Liver (tissue), 9 donors: ENCODE results near the gene EVL. TPM values are rescaled to one million over a fixed set of nuclear protein-coding genes. Genes with fewer than 3 reads are reported as not detected.

Source experiments
- DNase-seq: peaks from one replicate; pipeline ENCODE4 v3.0.0-alpha.2; 2017; ENCODE audit warnings: low spot score
- H3K27ac ChIP-seq, 2 donors: one replicate each; pipeline ENCODE4 v1.7.0; 2013; ENCODE audit warnings: inconsistent platforms in 2 of 2, low read length in 2 of 2, control low read depth in 1 of 2, low read depth in 1 of 2, mild to moderate bottlenecking in 1 of 2
- H3K27me3 ChIP-seq, 4 donors: one replicate each; pipeline versions ENCODE4 v1.6.1 to v1.7.0; 2013; ENCODE audit warnings: low read length in 3 of 4, inconsistent platforms in 1 of 4, mild to moderate bottlenecking in 1 of 4, moderate library complexity in 1 of 4; ENCODE audit not compliant: control insufficient read depth in 4 of 4, insufficient read depth in 4 of 4
- H3K36me3 ChIP-seq, 4 donors: one replicate each; pipeline versions ENCODE4 v1.6.1 to v1.7.0; 2013; ENCODE audit warnings: low read length in 3 of 4, mild to moderate bottlenecking in 3 of 4, low read depth in 1 of 4, moderate library complexity in 1 of 4; ENCODE audit not compliant: control insufficient read depth in 4 of 4, insufficient read depth in 3 of 4
- H3K4me1 ChIP-seq, 4 donors: one replicate each; pipeline versions ENCODE4 v1.6.1 to v1.7.0; 2013; ENCODE audit warnings: low read length in 3 of 4, mild to moderate bottlenecking in 3 of 4, moderate library complexity in 1 of 4; ENCODE audit not compliant: control insufficient read depth in 4 of 4, insufficient read depth in 4 of 4
- H3K4me3 ChIP-seq, 3 donors: one replicate each; pipeline versions ENCODE4 v1.6.1 to v1.7.0; 2013; ENCODE audit warnings: low read length in 3 of 3, control low read depth in 1 of 3, low read depth in 1 of 3, mild to moderate bottlenecking in 1 of 3
- H3K9ac ChIP-seq, 2 donors: one replicate each; pipeline ENCODE4 v1.7.0; 2013; ENCODE audit warnings: low read length in 2 of 2, mild to moderate bottlenecking in 2 of 2, moderate library complexity in 2 of 2, control low read depth in 1 of 2, low read depth in 1 of 2
- H3K9me3 ChIP-seq, 4 donors: one replicate each; pipeline versions ENCODE4 v1.6.1 to v1.7.0; 2013; ENCODE audit warnings: low read length in 3 of 4; ENCODE audit not compliant: control insufficient read depth in 4 of 4
- ATF3 ChIP-seq: IDR thresholded peaks from 2 replicates; pipeline ENCODE4 v1.6.1; 2016; ENCODE audit warnings: antibody characterized with exemption
- CTCF ChIP-seq: fragments of 150-350 bp; IDR thresholded peaks from 2 replicates; pipeline ENCODE4 v1.5.1; 2017; ENCODE audit warnings: improper control_type of control experiment, low read depth, low read length; ENCODE audit not compliant: missing input control
- EGR1 ChIP-seq, 2 donors: IDR thresholded peaks; 2 replicates each; pipeline ENCODE4 v1.6.1; 2016 to 2018; ENCODE audit warnings: antibody characterized with exemption in 2 of 2, low read depth in 2 of 2
- FOXA1 ChIP-seq: IDR thresholded peaks from 2 replicates; pipeline ENCODE4 v1.6.1; 2016; ENCODE audit warnings: antibody characterized with exemption
- GABPA ChIP-seq, 2 donors: IDR thresholded peaks in 1 of 2; conservative IDR thresholded peaks in 1 of 2; 2 replicates each; pipeline ENCODE4 v1.6.1; 2016; ENCODE audit warnings: antibody characterized with exemption in 2 of 2, mild to moderate bottlenecking in 1 of 2, moderate library complexity in 1 of 2
- HNF4A ChIP-seq, 2 donors: conservative IDR thresholded peaks; 2 replicates each; pipeline ENCODE4 v1.6.1; 2016; ENCODE audit warnings: antibody characterized with exemption in 2 of 2, mild to moderate bottlenecking in 2 of 2
- HNF4G ChIP-seq: IDR thresholded peaks from 2 replicates; pipeline ENCODE4 v1.6.1; 2016; ENCODE audit warnings: antibody characterized with exemption
- JUND ChIP-seq, 2 donors: IDR thresholded peaks; 2 replicates each; pipeline ENCODE4 v1.6.1; 2016; ENCODE audit warnings: antibody characterized with exemption in 2 of 2
- MAX ChIP-seq: IDR thresholded peaks from 2 replicates; pipeline ENCODE4 v1.6.1; 2016; ENCODE audit warnings: antibody characterized with exemption
- NR2F2 ChIP-seq: IDR thresholded peaks from 2 replicates; pipeline ENCODE4 v1.6.1; 2016; ENCODE audit warnings: antibody characterized with exemption
- REST ChIP-seq: IDR thresholded peaks from 2 replicates; pipeline ENCODE4 v1.6.1; 2016; ENCODE audit warnings: antibody characterized with exemption, mild to moderate bottlenecking
- RXRA ChIP-seq, 2 donors: IDR thresholded peaks; 2 replicates each; pipeline ENCODE4 v1.6.1; 2017 to 2018; ENCODE audit warnings: antibody characterized with exemption in 2 of 2, mild to moderate bottlenecking in 1 of 2
- SP1 ChIP-seq: IDR thresholded peaks from 2 replicates; pipeline ENCODE4 v1.6.1; 2018; ENCODE audit warnings: antibody characterized with exemption, mild to moderate bottlenecking
- TAF1 ChIP-seq: conservative IDR thresholded peaks from 2 replicates; pipeline ENCODE4 v1.6.1; 2016; ENCODE audit warnings: antibody characterized with exemption, mild to moderate bottlenecking
- YY1 ChIP-seq: IDR thresholded peaks from 2 replicates; pipeline ENCODE4 v1.6.1; 2016; ENCODE audit warnings: antibody characterized with exemption, mild to moderate bottlenecking
- ZBTB33 ChIP-seq: IDR thresholded peaks from 2 replicates; pipeline ENCODE4 v1.6.1; 2016; ENCODE audit warnings: antibody characterized with exemption
- WGBS: extraction: QIAGEN DNeasy Blood & Tissue Kit; methylation state at CpG from one replicate; pipeline ENCODE4 v1.1.7; 2013; 5-methylcytosine and 5-hydroxymethylcytosine counted together
- polyA plus RNA-seq, 2 donors: library from polyadenylated mRNA; stranded (reverse) in 1 of 2; unstranded in 1 of 2; fragments of 200-250 nt in 1 of 2; fragments of >200 nt in 1 of 2; fragmentation: Nextera tagmentation in 1 of 2; extraction: Ambion mirVana in 1 of 2; gene quantifications; one replicate each; pipeline versions ENCODE4 v1.2.1 to v1.2.3, GENCODE V29; 2013 to 2015
- total RNA-seq, 2 donors: library from RNA; depleted of rRNA; stranded (reverse); fragments of >200 nt; gene quantifications; one replicate each; pipeline ENCODE4 v1.2.3, GENCODE V29; 2014
- donor health status: healthy.
- donor health status: healthy.
- donor health status: healthy.
- donor health status: healthy.
- donor health status: healthy.

Gene EVL
- total and polyA plus RNA-seq, 4 donors: 11.3 to 85.9 (median 33.9) TPM

GRCh38 chr14:100187247-100187833, 122.1 kb downstream of the EVL start:
- 83% methylated on average over 12 of the region's 12 CpGs for WGBS

GRCh38 chr14:100188392-100189030, 123.3 kb downstream of the EVL start:
- Histone ChIP-seq H3K36me3 (no peaks in the 10 kb centered on the region), H3K9me3 (no peaks in the 10 kb centered on the region), H3K27ac (no peak overlapping the region), H3K27me3 (no peaks in the 10 kb centered on the region), H3K4me3 (no peak overlapping the region), H3K4me1 (peaks cover 0 to 15% (median 11%) of the 10 kb centered on the region in 4 donors), H3K9ac (no peak overlapping the region)
- no peak for DNase-seq
- 81% methylated on average over 12 of the region's 12 CpGs for WGBS
- TF ChIP-seq ATF3 (no peak), FOXA1 (no peak), SP1 (peak; percentile 64), TAF1 (no peak), MAX (no peak), HNF4G (peak; percentile 57), RXRA (IDR thresholded peaks at IDR 0.05) (peak in 1 of 2 donors; percentile 15), CTCF (no peak), YY1 (no peak), JUND (IDR thresholded peaks at IDR 0.05) (no peak), GABPA (IDR thresholded peaks at IDR 0.05 in 1 of 2, conservative IDR thresholded peaks at IDR 0.05 in 1 of 2) (no peak), EGR1 (IDR thresholded peaks at IDR 0.05; ENCODE audit: low read depth in 2 of 2) (no peak)

More at GRCh38 chr14:100187247-100187833, 122.1 kb downstream of the EVL start:
- no peaks in the 10 kb centered on the region for H3K36me3 ChIP-seq
- no peak for TF ChIP-seq TAF1
- no peak for TF ChIP-seq YY1
- TF ChIP-seq HNF4A (conservative IDR thresholded peaks at IDR 0.05): no peak
- no peak for TF ChIP-seq GABPA (IDR thresholded peaks at IDR 0.05 in 1 of 2, conservative IDR thresholded peaks at IDR 0.05 in 1 of 2)
- TF ChIP-seq REST: no peak
- no peak for TF ChIP-seq JUND (IDR thresholded peaks at IDR 0.05)
- TF ChIP-seq HNF4G: no peak
- TF ChIP-seq ZBTB33: no peak
- TF ChIP-seq NR2F2: no peak
- TF ChIP-seq SP1: no peak
- no peak for DNase-seq
- H3K27me3 ChIP-seq: no peaks in the 10 kb centered on the region
- no peak overlapping the region for H3K4me3 ChIP-seq
- H3K27ac ChIP-seq: no peak overlapping the region
- no peaks in the 10 kb centered on the region for H3K9me3 ChIP-seq
- no peak overlapping the region for H3K9ac ChIP-seq
- H3K4me1 ChIP-seq: peaks cover 0 to 9% (median 4%) of the 10 kb centered on the region in 4 donors
